GM12891 (cell line): ENCODE data around the gene CDH13.

ENCODE experiments used
- PAX5 ChIP-seq: IDR thresholded peaks from 2 replicates; pipeline ENCODE4 v1.6.1; 2011; ENCODE audit warnings: low read length, moderate library complexity, mild to moderate bottlenecking; ENCODE audit not compliant: insufficient read depth, severe bottlenecking
- POLR2A ChIP-seq: IDR thresholded peaks from 2 replicates; pipeline ENCODE4 v1.6.1; 2011; ENCODE audit warnings: low read depth, low read length, control low read depth
- POLR2AphosphoS5 ChIP-seq: IDR thresholded peaks from 2 replicates; pipeline ENCODE4 v1.6.1; 2011; ENCODE audit warnings: low read depth, low read length, control low read depth
- POU2F2 ChIP-seq: IDR thresholded peaks from 2 replicates; pipeline ENCODE4 v1.6.1; 2011; ENCODE audit warnings: low read depth, mild to moderate bottlenecking, control low read depth, low read length, moderate library complexity
- SPI1 ChIP-seq: IDR thresholded peaks from 2 replicates; pipeline ENCODE4 v1.6.1; 2011; ENCODE audit warnings: low read depth, low read length, control low read depth
- TAF1 ChIP-seq: IDR thresholded peaks from 2 replicates; pipeline ENCODE4 v1.6.1; 2011; ENCODE audit warnings: low read depth, low read length, control low read depth

GRCh38 chr16:83568345-83568744, 941.6 kb downstream of the CDH13 start:
- TF ChIP-seq SPI1 (no peak), POLR2AphosphoS5 (no peak), POLR2A (no peak), POU2F2 (no peak), TAF1 (no peak), PAX5 (no peak)
